Hypothalamus (tissue), 51 donors: ENCODE results near the gene GINS2.

ENCODE experiments used
- DNase-seq, 51 donors: peaks; one replicate each; lab custom pipeline; 2025; lab: John Stamatoyannopoulos, UW

GINS2 gene

DNA sequence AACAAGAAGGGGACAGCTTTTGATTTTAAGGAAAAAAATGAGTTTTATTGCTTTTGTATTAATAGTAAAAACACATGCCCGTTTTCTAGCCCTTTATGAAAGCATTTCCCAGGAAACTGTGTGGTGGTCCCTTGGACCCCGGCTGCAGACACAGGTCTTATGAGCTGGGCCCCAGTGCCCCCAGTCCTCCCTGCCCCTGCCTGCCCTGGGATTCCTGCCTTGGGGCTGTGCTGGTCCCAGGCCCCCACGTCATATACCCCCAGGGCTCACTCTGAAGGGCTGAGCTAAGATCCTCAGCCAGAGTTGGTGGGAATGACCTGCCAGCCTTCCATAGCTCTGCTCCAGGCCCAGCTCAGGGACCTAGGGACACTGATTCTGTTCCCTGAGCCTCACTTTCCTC, 30.8 kb downstream of the GINS2 start:
- DNase-seq: no peak

DNA sequence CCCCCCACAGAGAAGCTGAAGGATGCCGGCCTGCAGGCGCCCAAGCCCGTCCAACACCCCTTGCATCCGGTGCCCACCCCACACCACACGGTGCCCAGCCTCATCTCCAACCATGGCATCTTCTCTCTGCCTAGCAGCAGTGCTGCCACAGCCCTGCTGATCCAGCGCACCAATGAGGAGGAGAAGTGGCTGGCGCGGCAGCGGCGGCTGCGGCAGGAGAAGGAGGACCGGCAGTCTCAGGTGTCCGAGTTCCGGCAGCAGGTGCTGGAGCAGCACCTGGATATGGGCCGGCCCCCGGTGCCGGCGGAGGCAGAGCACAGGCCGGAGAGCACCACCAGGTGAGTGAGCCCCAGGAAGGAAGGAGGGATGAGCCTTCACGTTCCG, 31.5 kb downstream of the GINS2 start:
- DNase-seq: no peak

DNA sequence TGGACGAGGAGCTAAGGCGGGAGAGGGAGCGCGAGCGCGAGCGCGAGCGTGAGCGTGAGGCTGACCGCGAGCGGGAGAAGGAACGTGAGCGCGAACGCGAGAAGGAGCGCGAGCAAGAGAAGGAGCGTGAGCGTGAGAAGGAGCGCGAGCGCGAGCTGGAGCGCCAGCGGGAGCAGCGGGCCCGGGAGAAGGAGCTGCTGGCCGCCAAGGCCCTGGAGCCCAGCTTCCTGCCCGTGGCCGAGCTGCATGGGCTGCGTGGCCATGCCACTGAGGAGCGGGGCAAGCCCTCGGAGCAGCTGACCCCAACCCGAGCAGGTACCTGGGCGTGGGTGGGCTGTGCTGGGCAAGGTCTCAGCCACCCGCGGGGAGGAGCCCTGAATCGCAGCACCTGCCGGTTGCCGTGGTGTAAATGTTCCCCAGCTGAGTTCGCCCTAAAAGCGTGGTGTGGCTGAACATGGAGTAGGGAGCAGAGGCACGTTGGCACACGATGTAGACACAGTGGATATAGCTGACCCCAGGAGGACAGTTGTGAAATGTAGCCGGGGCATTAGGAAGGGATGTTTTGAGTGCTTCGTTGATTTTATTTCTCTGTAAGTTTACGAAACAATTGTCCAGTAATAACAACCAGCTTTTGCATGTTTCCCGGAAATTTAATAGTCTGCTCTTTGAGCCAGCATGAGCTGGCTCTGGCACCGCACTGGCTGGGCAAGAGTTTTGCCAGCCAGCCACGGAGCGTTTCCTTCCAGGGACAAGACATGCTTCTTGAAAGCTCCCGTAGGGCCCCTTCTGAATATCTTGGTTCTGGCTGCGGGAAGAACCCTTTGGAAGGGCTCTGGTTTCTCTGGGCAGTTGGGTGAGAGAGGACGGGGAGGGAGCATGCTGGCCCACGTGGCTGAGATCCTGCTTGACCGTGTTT, 32.1 kb downstream of the GINS2 start:
- peak in 5 of 51 donors; percentile 13 to 37 (median 24) for DNase-seq

DNA sequence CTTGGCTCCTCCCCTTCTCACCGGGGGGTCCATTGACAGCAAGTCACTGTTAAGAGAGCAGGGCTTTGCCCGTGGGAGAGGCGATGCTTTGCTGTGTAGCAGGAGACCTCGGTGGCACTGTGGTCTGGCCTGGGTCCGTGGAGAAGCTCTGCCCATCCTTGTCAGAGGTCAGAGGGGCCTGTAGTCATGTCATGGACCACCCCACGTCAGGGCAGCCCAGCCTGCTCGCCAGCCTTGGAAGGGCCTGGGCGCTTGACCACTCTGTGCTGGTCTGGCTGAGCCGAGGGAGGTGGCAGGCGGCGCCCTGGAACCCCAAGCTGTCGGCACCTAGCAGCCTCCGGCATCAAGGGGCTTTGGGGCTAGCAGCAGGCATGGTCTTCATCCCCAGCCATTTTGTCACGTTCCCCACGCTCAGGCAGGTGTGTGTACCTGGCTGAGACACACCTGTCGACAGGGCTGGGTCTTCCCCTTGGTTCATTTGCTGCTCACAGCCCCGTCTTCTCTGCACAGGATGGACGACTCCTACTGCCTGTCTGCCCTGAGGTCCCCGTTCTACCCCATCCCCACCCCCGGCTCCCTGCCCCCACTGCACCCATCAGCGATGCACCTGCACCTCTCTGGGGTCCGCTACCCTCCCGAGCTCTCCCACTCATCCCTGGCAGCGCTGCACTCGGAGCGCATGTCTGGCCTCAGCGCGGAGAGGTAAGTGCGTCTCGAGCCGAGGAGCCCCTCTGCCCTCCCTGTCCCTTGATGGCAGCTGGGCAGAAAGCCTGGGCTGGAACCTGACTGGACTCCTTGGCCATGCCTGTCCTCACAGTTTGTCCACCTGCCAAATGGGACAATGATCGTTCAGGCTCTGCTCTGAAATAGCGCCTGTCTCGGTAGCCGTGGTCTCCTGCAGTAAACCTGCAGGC, 33.3 kb downstream of the GINS2 start:
- no peak for DNase-seq

DNA sequence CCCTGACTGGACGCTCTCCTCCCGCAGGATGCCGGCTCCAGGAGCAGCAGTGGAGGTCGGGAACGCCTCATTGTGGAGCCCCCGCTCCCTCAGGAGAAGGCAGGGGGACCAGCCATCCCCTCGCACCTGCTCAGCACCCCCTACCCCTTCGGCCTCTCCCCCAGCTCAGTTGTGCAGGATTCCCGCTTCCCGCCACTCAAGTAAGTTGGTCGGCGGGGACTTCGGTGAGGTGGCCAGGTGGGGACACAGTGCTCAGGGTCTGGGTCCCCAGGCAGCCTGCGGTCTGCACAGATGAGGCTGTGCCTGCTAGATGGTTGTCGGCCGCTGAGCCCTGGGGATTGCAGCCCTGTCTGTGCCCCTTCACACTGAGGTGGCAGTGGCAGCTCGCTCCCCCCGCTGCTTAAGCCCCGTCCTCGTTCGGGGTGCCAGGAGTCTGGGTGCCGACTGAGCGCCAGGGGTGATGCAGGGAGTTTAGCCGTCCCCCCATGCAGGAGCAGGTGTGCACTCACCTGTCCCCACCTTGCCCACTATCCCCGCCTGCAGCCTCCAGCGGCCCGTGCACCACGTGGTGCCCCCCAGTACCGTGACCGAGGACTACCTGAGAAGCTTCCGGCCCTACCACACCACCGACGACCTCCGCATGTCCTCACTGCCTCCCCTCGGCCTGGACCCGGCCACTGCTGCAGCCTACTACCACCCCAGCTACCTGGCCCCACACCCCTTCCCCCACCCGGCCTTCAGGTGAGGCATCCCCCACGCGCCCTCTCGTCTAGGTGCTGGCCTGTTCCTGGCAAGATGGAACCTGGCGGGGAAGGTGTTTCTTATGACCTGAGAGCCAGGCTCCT, 34.3 kb downstream of the GINS2 start:
- DNase-seq: no peak

DNA sequence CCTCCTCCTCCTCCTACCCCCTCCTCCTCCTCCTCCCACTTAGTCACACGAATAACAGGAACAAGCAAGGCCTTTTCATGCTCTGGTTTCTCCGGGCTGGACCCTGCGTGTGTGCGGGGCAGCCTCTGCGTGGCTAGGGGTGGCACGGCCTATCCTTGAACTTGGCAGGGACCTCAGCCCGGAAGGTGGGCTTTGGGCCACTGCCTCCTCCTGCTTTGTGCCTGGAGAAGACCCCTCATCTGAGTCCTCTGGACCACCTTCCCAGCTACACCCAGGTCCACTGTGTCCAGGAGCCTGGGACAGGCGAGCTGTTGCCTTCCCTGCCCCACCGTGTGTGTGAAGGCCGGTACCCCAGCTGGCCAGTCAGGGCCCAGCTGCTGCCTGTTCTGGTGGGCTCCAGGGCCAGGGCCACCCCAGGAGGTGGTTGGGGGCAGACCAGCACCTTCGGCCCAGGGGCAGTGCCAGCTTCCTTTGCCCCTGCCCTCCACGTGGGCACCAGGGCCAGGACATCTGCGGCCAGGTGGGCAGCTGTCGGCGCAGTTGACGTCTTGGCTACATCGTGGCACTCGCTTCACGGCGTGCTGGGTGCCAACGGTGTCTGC, 35.4 kb downstream of the GINS2 start:
- DNase-seq: peak in 3 of 51 donors; percentile 51 to 57 (median 54)

DNA sequence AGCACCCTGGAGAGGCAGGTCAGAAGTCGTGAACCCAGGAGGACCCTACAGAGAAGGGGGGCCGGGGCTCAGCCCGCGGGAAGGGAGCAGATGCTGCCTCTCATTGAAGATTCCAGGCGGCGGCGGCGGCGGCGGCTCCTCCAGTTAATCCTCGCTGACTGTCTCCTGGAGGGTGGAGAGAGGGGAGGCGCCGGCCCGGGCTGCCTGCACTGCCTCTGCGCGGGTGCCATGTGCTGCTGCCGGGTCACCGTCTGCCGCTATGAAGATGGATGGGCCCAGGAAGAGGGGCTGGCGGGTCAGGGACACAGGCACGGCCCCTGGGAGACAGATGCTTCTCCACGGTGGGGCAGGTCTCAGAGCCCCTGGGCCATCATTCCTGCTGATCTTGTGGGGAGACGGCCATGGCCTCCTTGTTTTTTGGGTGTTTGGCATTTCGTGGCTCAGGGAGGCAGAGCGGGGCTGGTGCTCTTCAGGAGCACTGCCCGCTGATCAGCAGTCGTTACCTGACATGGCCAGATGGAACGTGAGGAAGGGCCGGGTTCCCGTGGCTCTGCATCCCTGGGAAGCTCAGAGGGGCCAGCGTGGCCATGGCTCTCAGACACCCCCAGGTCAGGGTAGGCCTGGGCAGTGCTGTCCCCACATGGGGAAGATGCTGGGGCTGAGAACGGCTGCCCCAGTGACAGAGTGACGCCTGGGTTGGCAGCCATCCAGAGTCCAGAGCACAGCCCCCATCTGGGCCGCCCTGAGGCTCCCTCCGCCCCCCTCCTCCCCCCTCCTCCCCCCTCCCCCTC, 36.1 kb downstream of the GINS2 start:
- DNase-seq: peak in 42 of 51 donors; percentile 15 to 84 (median 51)

DNA sequence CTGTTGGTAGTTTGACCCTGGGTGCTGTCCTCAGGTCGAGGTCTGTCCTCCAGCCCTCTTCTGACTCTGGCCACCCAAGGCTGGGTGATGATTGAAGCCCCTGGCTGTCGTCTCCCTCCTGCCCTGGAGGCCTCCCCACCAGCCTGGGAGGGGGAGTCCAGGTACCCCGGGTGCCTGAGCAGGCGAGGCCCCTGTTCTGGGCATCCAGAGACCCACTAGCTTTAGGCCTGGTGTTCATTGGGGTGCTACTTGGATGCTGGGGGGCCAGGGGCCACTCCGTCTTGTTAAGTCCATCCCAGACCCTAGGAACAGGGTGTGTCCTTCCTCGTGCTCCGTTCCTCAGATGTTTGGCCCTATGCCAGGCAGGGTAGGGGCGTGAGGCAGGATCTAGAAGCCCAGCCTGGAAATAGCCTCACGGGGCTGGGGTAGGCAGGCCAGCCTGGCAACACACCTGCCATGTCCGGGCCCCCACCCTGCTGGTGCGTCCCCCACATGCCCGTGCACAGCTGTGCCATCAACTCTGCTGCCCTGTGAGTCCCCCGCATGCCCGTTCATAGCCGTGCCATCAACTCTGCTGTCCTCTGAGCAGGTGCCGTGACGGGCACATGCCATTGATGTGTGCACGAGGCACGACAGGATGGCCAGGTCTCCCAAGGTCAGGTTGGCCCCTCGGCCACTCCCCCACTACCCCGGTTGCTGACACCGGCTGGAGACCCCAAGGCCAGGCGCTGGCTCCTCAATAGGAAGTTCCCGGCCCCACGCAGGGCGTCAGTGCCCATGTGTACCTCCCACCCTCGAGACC, 36.9 kb downstream of the GINS2 start:
- DNase-seq: peak in 4 of 51 donors; percentile 37 to 50 (median 46)

DNA sequence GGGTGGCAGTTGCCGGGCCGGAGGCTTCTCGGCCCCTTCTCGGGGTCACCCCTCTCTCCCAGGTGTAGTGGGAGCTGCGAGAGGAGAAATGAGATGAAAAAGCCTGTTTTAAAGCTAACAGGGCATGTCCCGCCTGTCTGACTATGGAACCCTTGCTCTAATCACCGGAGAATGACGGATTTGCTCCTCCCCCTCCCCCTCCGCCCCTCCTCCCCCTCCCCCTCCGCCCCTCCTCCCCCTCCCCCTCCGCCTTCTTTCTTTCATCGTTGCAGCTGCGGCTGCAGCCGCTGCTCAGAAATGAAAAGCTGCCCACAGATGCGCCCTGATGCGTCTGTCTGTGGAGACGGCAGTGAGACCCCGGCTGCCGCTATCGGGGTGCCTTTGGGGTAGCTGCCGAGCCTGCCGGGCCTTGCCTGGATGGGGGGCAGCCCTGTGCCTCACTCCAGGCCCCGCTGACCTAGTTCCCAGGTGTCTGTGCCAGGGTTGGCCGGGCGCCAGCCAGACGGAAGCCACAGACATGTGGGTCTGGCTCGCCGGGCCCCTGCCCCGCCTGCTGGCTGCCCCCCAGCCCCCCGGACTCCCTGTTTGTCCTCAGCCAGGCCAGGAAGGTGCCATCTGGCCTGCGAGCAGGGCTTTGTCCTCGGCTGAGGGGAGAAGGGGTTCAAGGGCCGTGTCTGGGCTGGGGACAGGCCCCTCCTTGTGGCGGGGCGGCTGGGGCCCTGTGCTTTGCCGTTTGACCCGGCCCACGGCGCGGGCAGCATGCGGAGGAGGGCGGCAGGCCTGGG, 37.7 kb downstream of the GINS2 start:
- peak in 40 of 51 donors; percentile 12 to 77 (median 58) for DNase-seq

DNA sequence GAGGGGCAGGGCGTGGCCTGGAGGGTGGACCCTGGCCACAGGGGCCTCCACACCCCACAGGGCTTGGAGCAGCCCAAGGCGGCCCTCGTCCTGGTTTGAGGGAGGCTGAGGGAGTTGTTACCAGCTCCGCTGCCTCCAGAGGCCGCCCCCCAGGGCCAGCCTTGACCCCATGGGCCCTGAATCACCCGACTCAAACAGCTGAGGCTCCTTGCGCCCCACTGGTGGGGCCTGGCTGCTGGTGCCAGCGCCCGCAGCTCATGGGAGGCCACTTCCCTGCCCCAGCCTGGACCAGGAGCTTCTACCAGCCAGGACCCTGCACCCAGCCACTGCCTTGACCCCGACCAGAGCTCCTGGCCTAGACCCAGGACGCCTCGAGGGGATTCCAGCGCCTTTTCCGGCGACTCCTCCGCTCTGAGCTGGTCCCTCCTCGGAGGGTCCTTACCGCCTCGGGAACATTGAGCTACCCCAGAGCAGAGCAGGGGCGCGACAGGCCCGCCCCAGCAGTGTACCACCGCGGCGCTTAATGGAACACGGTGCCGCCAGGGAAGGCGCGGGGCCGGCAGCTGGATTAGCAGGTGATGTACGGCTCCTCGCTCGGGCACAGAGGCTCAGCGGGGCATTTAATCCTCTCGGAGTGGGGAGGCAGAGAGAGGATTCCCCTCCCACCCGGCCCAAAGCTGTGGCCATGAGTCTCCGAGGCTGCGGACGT, 38.5 kb downstream of the GINS2 start:
- peak in 2 of 51 donors; percentile 26 to 40 for DNase-seq

DNA sequence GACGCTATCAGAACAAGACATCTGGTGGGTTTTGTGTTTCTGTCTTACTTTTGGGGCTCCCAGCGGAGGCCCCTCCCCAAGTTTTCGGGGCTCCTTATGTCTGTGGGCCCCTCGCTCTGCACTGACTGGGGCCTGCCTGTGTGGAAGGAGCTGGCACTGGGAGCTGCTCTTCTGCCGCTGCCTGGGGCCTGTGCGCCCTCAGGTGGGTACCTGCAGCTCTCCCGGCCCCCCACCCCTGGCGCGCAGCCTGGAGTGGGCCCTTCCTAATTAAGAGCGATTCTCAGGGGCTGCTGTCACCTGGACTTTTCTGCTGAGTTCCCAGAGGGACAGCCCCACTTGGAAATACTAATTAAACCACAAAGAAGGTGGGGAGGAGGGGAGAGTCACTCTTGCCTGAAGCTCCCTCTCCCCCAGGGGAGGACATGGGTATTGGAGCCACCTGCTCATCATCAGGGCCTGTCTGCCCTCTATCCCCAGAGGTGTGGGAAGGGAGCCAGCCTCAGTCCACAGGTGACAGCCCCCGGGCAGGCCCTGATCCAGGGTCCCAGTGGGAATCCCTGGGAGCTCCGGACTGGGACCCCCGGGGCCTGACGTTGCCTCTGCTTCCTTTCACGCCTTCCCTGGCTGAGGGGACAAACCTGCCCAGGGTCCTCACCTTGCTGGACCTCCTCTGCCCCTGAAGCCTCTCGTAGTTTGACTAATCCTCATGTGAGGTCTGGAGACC, 39.2 kb downstream of the GINS2 start:
- no peak for DNase-seq

DNA sequence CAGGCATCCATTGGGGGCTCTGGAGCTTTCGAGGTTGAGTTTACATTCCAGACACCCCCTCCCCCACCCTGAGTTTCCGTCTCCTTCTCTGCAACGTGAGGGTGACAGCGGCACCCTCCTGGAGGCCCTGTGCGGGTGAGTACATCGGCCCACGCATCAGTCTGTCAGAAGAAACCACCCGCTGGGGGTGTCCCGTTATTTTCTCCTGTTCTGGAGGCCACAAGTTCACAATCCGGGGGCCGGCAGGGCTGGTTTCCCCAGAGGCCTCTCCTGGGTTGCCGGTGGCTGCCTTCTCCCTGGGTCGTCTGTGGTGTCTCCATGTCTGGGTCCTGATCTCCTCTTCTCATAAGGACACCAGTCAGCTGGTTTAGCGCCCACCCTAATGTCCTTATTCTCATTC, 39.9 kb downstream of the GINS2 start:
- no peak for DNase-seq

DNA sequence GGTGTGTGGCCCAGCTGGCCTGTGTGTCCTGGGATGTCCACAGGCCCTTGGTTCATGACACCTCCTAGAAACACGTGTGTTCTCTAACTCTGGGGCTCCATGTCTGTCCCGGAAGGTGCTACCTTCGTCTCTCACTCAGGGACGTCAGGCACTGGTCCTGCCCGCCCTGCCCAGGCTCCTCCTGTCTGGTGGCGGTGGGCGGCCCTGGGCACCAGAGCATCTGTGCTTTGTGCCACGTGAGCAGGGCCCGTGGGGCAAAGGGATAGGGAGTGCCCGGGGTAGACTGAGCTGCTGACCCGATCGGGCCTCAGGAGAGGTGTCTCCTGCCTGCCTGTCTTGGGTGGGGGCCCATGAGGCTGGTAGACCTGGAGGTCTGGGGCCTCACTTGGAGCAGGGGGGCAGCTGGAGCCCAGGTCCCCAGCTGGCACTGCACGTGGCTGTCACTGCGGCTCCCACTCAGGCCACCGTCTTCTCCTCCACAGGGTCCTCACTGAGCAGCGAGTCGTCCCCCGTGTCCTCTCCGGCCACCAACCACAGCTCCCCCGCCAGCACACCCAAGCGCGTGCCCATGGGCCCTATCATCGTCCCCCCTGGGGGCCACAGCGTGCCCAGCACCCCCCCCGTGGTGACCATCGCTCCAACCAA, 40.6 kb downstream of the GINS2 start:
- no peak for DNase-seq

DNA sequence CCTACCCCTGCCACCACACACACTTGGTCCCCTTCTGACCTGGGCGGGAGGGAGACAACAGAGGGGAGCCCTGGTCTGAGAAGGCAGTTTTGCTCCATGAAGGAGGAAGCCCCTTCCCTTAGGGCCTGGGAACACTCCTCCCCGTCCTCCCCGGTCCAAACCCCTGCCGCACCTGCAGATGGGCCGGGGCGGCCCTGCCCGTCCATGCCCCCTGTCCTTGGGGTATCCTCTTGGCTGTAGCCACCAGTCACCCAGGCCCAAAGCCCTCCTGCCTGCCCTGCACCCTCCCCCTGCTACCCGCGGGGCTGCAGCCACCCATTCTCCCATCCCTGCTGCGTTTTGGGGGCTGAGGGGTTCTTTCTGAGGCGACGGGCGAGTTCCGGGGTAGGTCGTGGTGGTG, 41.8 kb downstream of the GINS2 start:
- DNase-seq: no peak

DNA sequence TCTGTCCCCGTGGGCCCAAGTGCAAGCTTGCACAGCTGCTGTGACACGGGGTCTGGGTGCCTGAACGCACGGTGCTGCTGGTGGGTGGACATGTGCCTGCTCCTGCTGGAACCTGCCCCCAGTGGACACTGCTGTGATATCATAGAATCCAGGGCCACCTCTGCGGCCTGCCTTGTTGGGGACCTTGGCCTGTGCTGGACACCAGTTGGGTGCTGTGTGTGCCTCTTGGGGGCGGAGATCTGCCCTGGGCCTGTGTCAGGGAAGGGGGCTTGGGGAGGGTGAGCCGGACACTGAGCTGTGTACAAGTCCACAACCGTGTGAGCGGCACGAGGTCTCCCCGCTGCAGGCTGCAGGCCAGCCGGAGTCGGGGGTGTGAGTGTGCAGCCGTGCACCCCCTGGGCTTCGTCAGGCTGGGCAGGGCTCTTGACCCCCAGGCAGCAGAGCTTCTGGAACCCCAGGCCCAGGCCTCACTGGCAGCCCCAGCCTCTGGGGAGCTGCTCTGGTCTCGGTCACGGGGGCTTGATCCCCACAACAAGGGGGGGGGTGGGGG, 42.3 kb downstream of the GINS2 start:
- no peak for DNase-seq
